ENCODE data around the gene CA10.

The CA10 gene

GRCh38 chr17:51876986-51877385 is 281.5 kb downstream of the CA10 start:
- Histone ChIP-seq H3K4me3 (ENCODE audit: low read depth, low read length) (no peak overlapping the region), H3K9ac (ENCODE audit: low read length) (no peak overlapping the region), H3K27ac (ENCODE audit: low read depth, low read length) (no peak overlapping the region), H3K9me3 (ENCODE audit: control insufficient read depth, insufficient read depth, low read depth, low read length) (no peaks in the 10 kb centered on the region), H3K27me3 (ENCODE audit: control insufficient read depth, insufficient read depth, low read length) (no peaks in the 10 kb centered on the region), H3K36me3 (ENCODE audit: control insufficient read depth, insufficient read depth, low read length) (no peaks in the 10 kb centered on the region), H3K4me1 (ENCODE audit: control insufficient read depth, insufficient read depth, low read length) (peaks cover 3% of the 10 kb centered on the region; the same call in 1 of the 2 replicates)

- Histone ChIP-seq H3K4me1 (ENCODE audit: control insufficient read depth, insufficient read depth, low read length) (peaks cover 3% of the 10 kb centered on the region; the same call in 1 of the 2 replicates), H3K36me3 (ENCODE audit: control insufficient read depth, insufficient read depth, low read length) (no peaks in the 10 kb centered on the region), H3K27me3 (ENCODE audit: control insufficient read depth, insufficient read depth, low read length) (no peaks in the 10 kb centered on the region), H3K9me3 (ENCODE audit: control insufficient read depth, insufficient read depth, low read depth, low read length) (no peaks in the 10 kb centered on the region), H3K4me3 (ENCODE audit: low read depth, low read length) (peak overlapping the region; percentile 10; the same call in 1 of the 2 replicates), H3K27ac (ENCODE audit: low read depth, low read length) (no peak overlapping the region), H3K9ac (ENCODE audit: low read length) (no peak overlapping the region)
Observed at GRCh38 chr17:51873302-51873701, 285.2 kb downstream of the CA10 start.

GRCh38 chr17:51869387-51869786 is 289.1 kb downstream of the CA10 start:
- Histone ChIP-seq H3K27me3 (ENCODE audit: control insufficient read depth, insufficient read depth, low read length) (no peaks in the 10 kb centered on the region), H3K27ac (ENCODE audit: low read depth, low read length) (no peak overlapping the region), H3K9me3 (ENCODE audit: control insufficient read depth, insufficient read depth, low read depth, low read length) (no peaks in the 10 kb centered on the region), H3K9ac (ENCODE audit: low read length) (no peak overlapping the region), H3K4me1 (ENCODE audit: control insufficient read depth, insufficient read depth, low read length) (peaks cover 3% of the 10 kb centered on the region; the same call in 1 of the 2 replicates), H3K36me3 (ENCODE audit: control insufficient read depth, insufficient read depth, low read length) (no peaks in the 10 kb centered on the region), H3K4me3 (ENCODE audit: low read depth, low read length) (no peak overlapping the region)

GRCh38 chr17:51860954-51861561 is 297.5 kb downstream of the CA10 start:
- Histone ChIP-seq H3K27me3 (ENCODE audit: control insufficient read depth, insufficient read depth, low read length) (no peaks in the 10 kb centered on the region), H3K4me3 (ENCODE audit: low read depth, low read length) (no peak overlapping the region), H3K4me1 (ENCODE audit: control insufficient read depth, insufficient read depth, low read length) (no peaks in the 10 kb centered on the region), H3K9me3 (ENCODE audit: control insufficient read depth, insufficient read depth, low read depth, low read length) (0 out of 2 replicates have a peak, but pooled peaks cover 6% of the 10 kb centered on the region), H3K27ac (ENCODE audit: low read depth, low read length) (no peak overlapping the region), H3K36me3 (ENCODE audit: control insufficient read depth, insufficient read depth, low read length) (no peaks in the 10 kb centered on the region), H3K9ac (ENCODE audit: low read length) (no peak overlapping the region)

DNA sequence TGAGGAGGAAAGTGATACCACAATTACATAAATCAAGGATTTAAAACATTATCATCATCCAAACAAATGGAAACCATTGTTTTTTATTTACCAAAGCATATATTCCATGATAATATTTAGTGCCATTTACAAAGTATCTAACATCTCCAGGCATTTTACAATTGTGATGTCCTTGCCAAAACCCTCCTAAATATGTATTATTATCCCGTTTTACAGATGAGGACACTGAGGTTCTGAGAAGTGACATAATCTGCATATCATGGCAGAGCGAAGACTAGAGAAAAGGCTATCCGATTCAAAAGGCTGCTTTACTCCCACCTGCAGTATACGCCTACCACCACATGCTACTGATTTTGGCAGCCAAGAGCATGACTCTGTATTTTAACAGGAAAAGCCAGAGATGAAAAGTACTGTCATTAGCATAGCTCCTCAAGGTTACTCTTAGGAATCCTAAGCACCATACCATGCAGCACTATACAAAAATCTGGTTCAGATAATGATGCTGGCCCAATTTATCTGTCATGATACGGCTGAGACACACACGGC is 301.4 kb downstream of the CA10 start:
- H3K4me3 ChIP-seq (ENCODE audit: low read depth, low read length): no peak overlapping the region
- H3K27ac ChIP-seq (ENCODE audit: low read depth, low read length): no peak overlapping the region
- no peaks in the 10 kb centered on the region for H3K36me3 ChIP-seq (ENCODE audit: control insufficient read depth, insufficient read depth, low read length)
- H3K9ac ChIP-seq (ENCODE audit: low read length): no peak overlapping the region
- 0 out of 2 replicates have a peak, but pooled peaks cover 2% of the 10 kb centered on the region for H3K27me3 ChIP-seq (ENCODE audit: control insufficient read depth, insufficient read depth, low read length)
- no peaks in the 10 kb centered on the region for H3K4me1 ChIP-seq (ENCODE audit: control insufficient read depth, insufficient read depth, low read length)
- no peaks in the 10 kb centered on the region for H3K9me3 ChIP-seq (ENCODE audit: control insufficient read depth, insufficient read depth, low read depth, low read length)

GRCh38 chr17:51855806-51856205 is 302.7 kb downstream of the CA10 start:
- Histone ChIP-seq H3K27me3 (ENCODE audit: control insufficient read depth, insufficient read depth, low read length) (peaks cover 2% of the 10 kb centered on the region; the same call in 1 of the 2 replicates), H3K9me3 (ENCODE audit: control insufficient read depth, insufficient read depth, low read depth, low read length) (no peaks in the 10 kb centered on the region), H3K9ac (ENCODE audit: low read length) (no peak overlapping the region), H3K27ac (ENCODE audit: low read depth, low read length) (no peak overlapping the region), H3K4me1 (ENCODE audit: control insufficient read depth, insufficient read depth, low read length) (no peaks in the 10 kb centered on the region), H3K4me3 (ENCODE audit: low read depth, low read length) (no peak overlapping the region), H3K36me3 (ENCODE audit: control insufficient read depth, insufficient read depth, low read length) (no peaks in the 10 kb centered on the region)

GRCh38 chr17:51853857-51854256 is 304.7 kb downstream of the CA10 start:
- Histone ChIP-seq H3K36me3 (ENCODE audit: control insufficient read depth, insufficient read depth, low read length) (no peaks in the 10 kb centered on the region), H3K4me1 (ENCODE audit: control insufficient read depth, insufficient read depth, low read length) (no peaks in the 10 kb centered on the region), H3K9me3 (ENCODE audit: control insufficient read depth, insufficient read depth, low read depth, low read length) (no peaks in the 10 kb centered on the region), H3K27ac (ENCODE audit: low read depth, low read length) (no peak overlapping the region), H3K9ac (ENCODE audit: low read length) (no peak overlapping the region), H3K27me3 (ENCODE audit: control insufficient read depth, insufficient read depth, low read length) (peaks cover 2% of the 10 kb centered on the region; the same call in 1 of the 2 replicates), H3K4me3 (ENCODE audit: low read depth, low read length) (no peak overlapping the region)

DNA sequence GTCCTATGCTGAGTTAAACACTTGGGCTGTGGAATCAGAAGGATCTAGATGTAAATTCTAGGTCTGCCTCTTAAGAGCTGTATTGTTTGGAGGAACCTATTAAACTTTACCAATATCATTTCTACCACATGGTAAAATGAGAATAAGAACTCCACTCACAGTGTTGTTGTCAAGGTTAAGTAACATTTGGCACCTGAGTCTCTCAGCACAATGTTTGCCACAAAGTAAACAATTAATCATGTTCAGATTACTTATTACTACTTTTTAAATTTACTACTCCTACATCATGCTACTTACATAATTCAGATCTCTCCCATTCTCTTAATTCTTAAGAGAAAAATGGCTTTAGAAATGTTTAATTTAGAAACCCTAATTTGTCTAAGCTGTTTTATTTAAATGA is 305.9 kb downstream of the CA10 start:
- Histone ChIP-seq H3K4me3 (ENCODE audit: low read depth, low read length) (no peak overlapping the region), H3K36me3 (ENCODE audit: control insufficient read depth, insufficient read depth, low read length) (no peaks in the 10 kb centered on the region), H3K4me1 (ENCODE audit: control insufficient read depth, insufficient read depth, low read length) (no peaks in the 10 kb centered on the region), H3K27ac (ENCODE audit: low read depth, low read length) (no peak overlapping the region), H3K27me3 (ENCODE audit: control insufficient read depth, insufficient read depth, low read length) (peaks cover 2% of the 10 kb centered on the region; the same call in 1 of the 2 replicates), H3K9me3 (ENCODE audit: control insufficient read depth, insufficient read depth, low read depth, low read length) (no peaks in the 10 kb centered on the region), H3K9ac (ENCODE audit: low read length) (no peak overlapping the region)

GRCh38 chr17:51850201-51850600 is 308.3 kb downstream of the CA10 start:
- Histone ChIP-seq H3K27ac (ENCODE audit: low read depth, low read length) (no peak overlapping the region), H3K27me3 (ENCODE audit: control insufficient read depth, insufficient read depth, low read length) (peaks cover 2% of the 10 kb centered on the region; the same call in 1 of the 2 replicates), H3K36me3 (ENCODE audit: control insufficient read depth, insufficient read depth, low read length) (no peaks in the 10 kb centered on the region), H3K4me1 (ENCODE audit: control insufficient read depth, insufficient read depth, low read length) (no peaks in the 10 kb centered on the region), H3K9me3 (ENCODE audit: control insufficient read depth, insufficient read depth, low read depth, low read length) (no peaks in the 10 kb centered on the region), H3K9ac (ENCODE audit: low read length) (no peak overlapping the region), H3K4me3 (ENCODE audit: low read depth, low read length) (no peak overlapping the region)

- no peaks in the 10 kb centered on the region for H3K4me1 ChIP-seq (ENCODE audit: control insufficient read depth, insufficient read depth, low read length)
- H3K4me3 ChIP-seq (ENCODE audit: low read depth, low read length): no peak overlapping the region
- no peaks in the 10 kb centered on the region for H3K9me3 ChIP-seq (ENCODE audit: control insufficient read depth, insufficient read depth, low read depth, low read length)
- no peak overlapping the region for H3K27ac ChIP-seq (ENCODE audit: low read depth, low read length)
- no peaks in the 10 kb centered on the region; the same call in 1 of the 2 replicates for H3K27me3 ChIP-seq (ENCODE audit: control insufficient read depth, insufficient read depth, low read length)
- no peak overlapping the region for H3K9ac ChIP-seq (ENCODE audit: low read length)
- H3K36me3 ChIP-seq (ENCODE audit: control insufficient read depth, insufficient read depth, low read length): no peaks in the 10 kb centered on the region
Observed at GRCh38 chr17:51848451-51848850, 310.1 kb downstream of the CA10 start.

DNA sequence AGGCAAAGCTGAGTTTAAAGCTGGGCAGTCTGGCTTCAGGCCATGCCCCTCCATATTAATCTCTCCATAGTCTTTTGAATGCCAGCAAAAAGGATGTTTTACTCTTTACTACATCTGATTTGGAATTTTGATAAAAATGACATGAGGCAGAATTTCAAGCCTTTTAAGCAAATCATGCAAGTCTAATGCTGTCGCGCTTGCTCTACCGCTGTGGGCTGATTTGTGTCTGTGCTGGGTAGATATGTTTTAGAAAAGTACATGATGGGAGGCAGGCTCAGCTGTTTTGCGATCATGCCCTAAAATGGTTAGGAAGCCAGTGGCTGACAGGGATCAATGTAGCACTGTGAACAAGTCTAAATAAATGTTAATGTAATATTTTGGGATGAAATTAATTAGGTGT is 311.9 kb downstream of the CA10 start:
- H3K27ac ChIP-seq (ENCODE audit: low read depth, low read length): no peak overlapping the region
- H3K9me3 ChIP-seq (ENCODE audit: control insufficient read depth, insufficient read depth, low read depth, low read length): no peaks in the 10 kb centered on the region
- H3K36me3 ChIP-seq (ENCODE audit: control insufficient read depth, insufficient read depth, low read length): no peaks in the 10 kb centered on the region
- H3K4me1 ChIP-seq (ENCODE audit: control insufficient read depth, insufficient read depth, low read length): no peaks in the 10 kb centered on the region
- no peak overlapping the region for H3K4me3 ChIP-seq (ENCODE audit: low read depth, low read length)
- H3K9ac ChIP-seq (ENCODE audit: low read length): no peak overlapping the region
- H3K27me3 ChIP-seq (ENCODE audit: control insufficient read depth, insufficient read depth, low read length): no peaks in the 10 kb centered on the region

Data from HUES6 (cell line).